GM23338 (cell line): Measurements from ENCODE around the gene GLDC. TPM values are rescaled to one million over a fixed set of nuclear protein-coding genes. Genes with fewer than 3 reads are reported as not detected.

Source experiments
- ATAC-seq: fragments of 200-7000 bp; cut with Tn5 transposase; 3 replicates; pipeline ENCODE4 v1.9.1; 2020
- DNase-seq: peaks from one replicate; pipeline ENCODE4 v3.0.0-alpha.2; 2015; ENCODE audit warnings: low spot score
- H2AFZ ChIP-seq: fragments of 200-600 bp; sonication (generic); 2 replicates; pipeline ENCODE4 v1.8.0; 2016; ENCODE audit warnings: antibody characterized with exemption, mild to moderate bottlenecking, moderate library complexity
- H3F3A ChIP-seq: fragments of 200-600 bp; sonication (generic); replicated peaks from 2 replicates; pipeline ENCODE4 v1.8.0; 2017; ENCODE audit warnings: antibody characterized with exemption, mixed run types, low read depth
- H3K27ac ChIP-seq: fragments of 200-600 bp; sonication (generic); 2 replicates; pipeline ENCODE4 v1.6.1; 2016; ENCODE audit warnings: low read depth
- H3K27me3 ChIP-seq: fragments of 200-600 bp; sonication (generic); 2 replicates; pipeline ENCODE4 v1.8.0; 2016; ENCODE audit warnings: mild to moderate bottlenecking, mixed run types, moderate library complexity; ENCODE audit not compliant: insufficient read depth
- H3K36me3 ChIP-seq: fragments of 200-600 bp; sonication (generic); 2 replicates; pipeline ENCODE4 v1.8.0; 2016; ENCODE audit warnings: mild to moderate bottlenecking; ENCODE audit not compliant: insufficient read depth
- H3K4me1 ChIP-seq: fragments of 200-600 bp; sonication (generic); 2 replicates; pipeline ENCODE4 v1.8.0; 2016; ENCODE audit warnings: mild to moderate bottlenecking, moderate library complexity; ENCODE audit not compliant: insufficient read depth
- H3K4me2 ChIP-seq: fragments of 200-600 bp; sonication (generic); 2 replicates; pipeline ENCODE4 v1.7.1; 2017; ENCODE audit warnings: mixed run types
- H3K4me3 ChIP-seq: fragments of 200-600 bp; sonication (generic); 2 replicates; pipeline ENCODE4 v1.6.1; 2016; ENCODE audit warnings: mixed run types
- H3K79me2 ChIP-seq: fragments of 200-600 bp; sonication (generic); replicated peaks from 2 replicates; pipeline ENCODE4 v1.8.0; 2017; ENCODE audit warnings: mild to moderate bottlenecking; ENCODE audit not compliant: insufficient read depth
- H3K9me2 ChIP-seq: fragments of 200-600 bp; sonication (generic); 2 replicates; pipeline ENCODE4 v1.8.0; 2017; ENCODE audit not compliant: insufficient read depth
- H4K20me1 ChIP-seq: fragments of 200-600 bp; sonication (generic); replicated peaks from 2 replicates; pipeline ENCODE4 v1.8.0; 2017; ENCODE audit warnings: mild to moderate bottlenecking; ENCODE audit not compliant: insufficient read depth
- H3K27ac Mint-ChIP-seq: 2 replicates; pipeline ENCODE4 v1.8.0; 2020; ENCODE audit warnings: inconsistent platforms, mild to moderate bottlenecking, moderate library complexity, mixed read lengths
- H3K27me3 Mint-ChIP-seq: 3 replicates; pipeline ENCODE4 v1.8.0; 2022; ENCODE audit warnings: low read depth, mild to moderate bottlenecking, moderate library complexity, mixed read lengths, inconsistent platforms; ENCODE audit not compliant: insufficient read depth, poor library complexity
- H3K36me3 Mint-ChIP-seq: 3 replicates; pipeline ENCODE4 v1.8.0; 2021; ENCODE audit warnings: low read depth, mild to moderate bottlenecking, inconsistent platforms, moderate library complexity, mixed read lengths
- H3K4me1 Mint-ChIP-seq: 3 replicates; pipeline ENCODE4 v1.8.0; 2020; ENCODE audit warnings: mild to moderate bottlenecking, inconsistent platforms, mixed read lengths
- H3K4me3 Mint-ChIP-seq: 3 replicates; pipeline ENCODE4 v1.8.0; 2021; ENCODE audit warnings: moderate library complexity, mild to moderate bottlenecking, inconsistent platforms, mixed read lengths
- H3K9me3 Mint-ChIP-seq: 3 replicates; pipeline ENCODE4 v1.8.0; 2020; ENCODE audit warnings: moderate library complexity, mild to moderate bottlenecking, inconsistent platforms, mixed read lengths
- EZH2 ChIP-seq: fragments of 200-600 bp; sonication (generic); IDR thresholded peaks from one replicate; pipeline ENCODE4 v1.8.0; 2017; ENCODE audit warnings: antibody characterized with exemption, mild to moderate bottlenecking, low read depth; ENCODE audit not compliant: unreplicated experiment
- EZH2phosphoT487 ChIP-seq: fragments of 200-600 bp; sonication (generic); IDR thresholded peaks from one replicate; pipeline ENCODE4 v1.8.1; 2018; ENCODE audit warnings: antibody characterized with exemption; ENCODE audit not compliant: unreplicated experiment
- ZNF331 ChIP-seq: fragments of 250-450 bp; sonication (Bioruptor Pico); IDR thresholded peaks from 2 replicates; pipeline ENCODE4 v1.5.0; 2020; ENCODE audit warnings: low read depth, mild to moderate bottlenecking, moderate library complexity
- polyA plus RNA-seq: library from polyadenylated mRNA; unstranded; fragments of >200 nt; fragmentation: Nextera tagmentation; extraction: Ambion mirVana; gene quantifications from 2 replicates; pipeline ENCODE4 v1.2.1, GENCODE V29; 2016
- total RNA-seq: library from RNA; depleted of rRNA; stranded (reverse); fragments of >200 nt; shearing (Covaris generic); gene quantifications from 2 replicates; pipeline ENCODE4 v1.2.3, GENCODE V29; 2014
- TF ChIP-seq, protein P1 (sequence below): IDR thresholded peaks from one replicate; pipeline ENCODE4 v1.6.1; 2018; ENCODE audit warnings: antibody characterized with exemption; ENCODE audit not compliant: unreplicated experiment
- TF ChIP-seq, protein P2 (sequence below): fragments of 250-450 bp; sonication (Bioruptor Pico); IDR thresholded peaks from 2 replicates; pipeline ENCODE4 v1.5.0; 2020; ENCODE audit warnings: mild to moderate bottlenecking, moderate library complexity

The GLDC gene
- total and polyA plus RNA-seq, 2 experiments from 2014 or later = 63.5 to 139 TPM

DNA sequence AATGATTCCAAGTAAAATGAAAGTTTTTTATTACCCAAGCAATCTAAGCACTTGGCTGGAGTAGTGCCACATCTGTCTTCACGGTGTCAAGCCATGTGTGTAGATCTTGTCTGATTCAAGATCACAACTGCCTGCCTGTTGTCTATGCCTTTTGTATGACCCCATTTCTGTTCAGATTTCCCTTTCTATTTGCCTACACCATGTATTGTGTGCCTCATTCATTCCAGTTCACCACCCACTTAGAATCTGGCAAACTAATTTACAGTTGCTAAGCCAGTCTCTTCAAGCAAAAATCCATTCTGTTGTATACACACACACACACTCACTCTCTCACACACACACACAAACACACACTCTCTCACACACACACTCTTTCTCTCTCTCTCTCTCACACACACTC lies 33.7 kb downstream of the GLDC start:
- no peak overlapping the region for H3K27ac Mint-ChIP-seq

More for the DNA sequence above, 33.7 kb downstream of the GLDC start:
- Histone ChIP-seq H3K4me3 (no peak overlapping the region), H3K9me2 (no peaks in the 10 kb centered on the region), H3K4me1 (no peaks in the 10 kb centered on the region), H3K4me2 (no peak overlapping the region), H3F3A (no peaks in the 10 kb centered on the region), H4K20me1 (peaks cover 8% of the 10 kb centered on the region), H2AFZ (no peak overlapping the region), H3K27me3 (no peaks in the 10 kb centered on the region), H3K79me2 (no peaks in the 10 kb centered on the region; the same call in 1 of the 2 replicates), H3K27ac (no peak overlapping the region), H3K36me3 (peaks cover 34% of the 10 kb centered on the region)
- ATAC-seq (no peak), DNase-seq (no peak)
- H3K27me3 Mint-ChIP-seq = no peaks in the 10 kb centered on the region
- H3K36me3 Mint-ChIP-seq = peaks cover 30% of the 10 kb centered on the region
- peaks cover 3% of the 10 kb centered on the region; the same call in 2 of the 3 replicates for H3K4me1 Mint-ChIP-seq
- H3K4me3 Mint-ChIP-seq = no peak overlapping the region
- H3K9me3 Mint-ChIP-seq = no peaks in the 10 kb centered on the region
- no peak for TF ChIP-seq EZH2
- TF ChIP-seq ZNF331 (CRISPR knock-in tag) = no peak
- TF ChIP-seq, protein P1, sequence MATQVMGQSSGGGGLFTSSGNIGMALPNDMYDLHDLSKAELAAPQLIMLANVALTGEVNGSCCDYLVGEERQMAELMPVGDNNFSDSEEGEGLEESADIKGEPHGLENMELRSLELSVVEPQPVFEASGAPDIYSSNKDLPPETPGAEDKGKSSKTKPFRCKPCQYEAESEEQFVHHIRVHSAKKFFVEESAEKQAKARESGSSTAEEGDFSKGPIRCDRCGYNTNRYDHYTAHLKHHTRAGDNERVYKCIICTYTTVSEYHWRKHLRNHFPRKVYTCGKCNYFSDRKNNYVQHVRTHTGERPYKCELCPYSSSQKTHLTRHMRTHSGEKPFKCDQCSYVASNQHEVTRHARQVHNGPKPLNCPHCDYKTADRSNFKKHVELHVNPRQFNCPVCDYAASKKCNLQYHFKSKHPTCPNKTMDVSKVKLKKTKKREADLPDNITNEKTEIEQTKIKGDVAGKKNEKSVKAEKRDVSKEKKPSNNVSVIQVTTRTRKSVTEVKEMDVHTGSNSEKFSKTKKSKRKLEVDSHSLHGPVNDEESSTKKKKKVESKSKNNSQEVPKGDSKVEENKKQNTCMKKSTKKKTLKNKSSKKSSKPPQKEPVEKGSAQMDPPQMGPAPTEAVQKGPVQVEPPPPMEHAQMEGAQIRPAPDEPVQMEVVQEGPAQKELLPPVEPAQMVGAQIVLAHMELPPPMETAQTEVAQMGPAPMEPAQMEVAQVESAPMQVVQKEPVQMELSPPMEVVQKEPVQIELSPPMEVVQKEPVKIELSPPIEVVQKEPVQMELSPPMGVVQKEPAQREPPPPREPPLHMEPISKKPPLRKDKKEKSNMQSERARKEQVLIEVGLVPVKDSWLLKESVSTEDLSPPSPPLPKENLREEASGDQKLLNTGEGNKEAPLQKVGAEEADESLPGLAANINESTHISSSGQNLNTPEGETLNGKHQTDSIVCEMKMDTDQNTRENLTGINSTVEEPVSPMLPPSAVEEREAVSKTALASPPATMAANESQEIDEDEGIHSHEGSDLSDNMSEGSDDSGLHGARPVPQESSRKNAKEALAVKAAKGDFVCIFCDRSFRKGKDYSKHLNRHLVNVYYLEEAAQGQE = no peak
- TF ChIP-seq EZH2phosphoT487 = no peak
- TF ChIP-seq, protein P2, sequence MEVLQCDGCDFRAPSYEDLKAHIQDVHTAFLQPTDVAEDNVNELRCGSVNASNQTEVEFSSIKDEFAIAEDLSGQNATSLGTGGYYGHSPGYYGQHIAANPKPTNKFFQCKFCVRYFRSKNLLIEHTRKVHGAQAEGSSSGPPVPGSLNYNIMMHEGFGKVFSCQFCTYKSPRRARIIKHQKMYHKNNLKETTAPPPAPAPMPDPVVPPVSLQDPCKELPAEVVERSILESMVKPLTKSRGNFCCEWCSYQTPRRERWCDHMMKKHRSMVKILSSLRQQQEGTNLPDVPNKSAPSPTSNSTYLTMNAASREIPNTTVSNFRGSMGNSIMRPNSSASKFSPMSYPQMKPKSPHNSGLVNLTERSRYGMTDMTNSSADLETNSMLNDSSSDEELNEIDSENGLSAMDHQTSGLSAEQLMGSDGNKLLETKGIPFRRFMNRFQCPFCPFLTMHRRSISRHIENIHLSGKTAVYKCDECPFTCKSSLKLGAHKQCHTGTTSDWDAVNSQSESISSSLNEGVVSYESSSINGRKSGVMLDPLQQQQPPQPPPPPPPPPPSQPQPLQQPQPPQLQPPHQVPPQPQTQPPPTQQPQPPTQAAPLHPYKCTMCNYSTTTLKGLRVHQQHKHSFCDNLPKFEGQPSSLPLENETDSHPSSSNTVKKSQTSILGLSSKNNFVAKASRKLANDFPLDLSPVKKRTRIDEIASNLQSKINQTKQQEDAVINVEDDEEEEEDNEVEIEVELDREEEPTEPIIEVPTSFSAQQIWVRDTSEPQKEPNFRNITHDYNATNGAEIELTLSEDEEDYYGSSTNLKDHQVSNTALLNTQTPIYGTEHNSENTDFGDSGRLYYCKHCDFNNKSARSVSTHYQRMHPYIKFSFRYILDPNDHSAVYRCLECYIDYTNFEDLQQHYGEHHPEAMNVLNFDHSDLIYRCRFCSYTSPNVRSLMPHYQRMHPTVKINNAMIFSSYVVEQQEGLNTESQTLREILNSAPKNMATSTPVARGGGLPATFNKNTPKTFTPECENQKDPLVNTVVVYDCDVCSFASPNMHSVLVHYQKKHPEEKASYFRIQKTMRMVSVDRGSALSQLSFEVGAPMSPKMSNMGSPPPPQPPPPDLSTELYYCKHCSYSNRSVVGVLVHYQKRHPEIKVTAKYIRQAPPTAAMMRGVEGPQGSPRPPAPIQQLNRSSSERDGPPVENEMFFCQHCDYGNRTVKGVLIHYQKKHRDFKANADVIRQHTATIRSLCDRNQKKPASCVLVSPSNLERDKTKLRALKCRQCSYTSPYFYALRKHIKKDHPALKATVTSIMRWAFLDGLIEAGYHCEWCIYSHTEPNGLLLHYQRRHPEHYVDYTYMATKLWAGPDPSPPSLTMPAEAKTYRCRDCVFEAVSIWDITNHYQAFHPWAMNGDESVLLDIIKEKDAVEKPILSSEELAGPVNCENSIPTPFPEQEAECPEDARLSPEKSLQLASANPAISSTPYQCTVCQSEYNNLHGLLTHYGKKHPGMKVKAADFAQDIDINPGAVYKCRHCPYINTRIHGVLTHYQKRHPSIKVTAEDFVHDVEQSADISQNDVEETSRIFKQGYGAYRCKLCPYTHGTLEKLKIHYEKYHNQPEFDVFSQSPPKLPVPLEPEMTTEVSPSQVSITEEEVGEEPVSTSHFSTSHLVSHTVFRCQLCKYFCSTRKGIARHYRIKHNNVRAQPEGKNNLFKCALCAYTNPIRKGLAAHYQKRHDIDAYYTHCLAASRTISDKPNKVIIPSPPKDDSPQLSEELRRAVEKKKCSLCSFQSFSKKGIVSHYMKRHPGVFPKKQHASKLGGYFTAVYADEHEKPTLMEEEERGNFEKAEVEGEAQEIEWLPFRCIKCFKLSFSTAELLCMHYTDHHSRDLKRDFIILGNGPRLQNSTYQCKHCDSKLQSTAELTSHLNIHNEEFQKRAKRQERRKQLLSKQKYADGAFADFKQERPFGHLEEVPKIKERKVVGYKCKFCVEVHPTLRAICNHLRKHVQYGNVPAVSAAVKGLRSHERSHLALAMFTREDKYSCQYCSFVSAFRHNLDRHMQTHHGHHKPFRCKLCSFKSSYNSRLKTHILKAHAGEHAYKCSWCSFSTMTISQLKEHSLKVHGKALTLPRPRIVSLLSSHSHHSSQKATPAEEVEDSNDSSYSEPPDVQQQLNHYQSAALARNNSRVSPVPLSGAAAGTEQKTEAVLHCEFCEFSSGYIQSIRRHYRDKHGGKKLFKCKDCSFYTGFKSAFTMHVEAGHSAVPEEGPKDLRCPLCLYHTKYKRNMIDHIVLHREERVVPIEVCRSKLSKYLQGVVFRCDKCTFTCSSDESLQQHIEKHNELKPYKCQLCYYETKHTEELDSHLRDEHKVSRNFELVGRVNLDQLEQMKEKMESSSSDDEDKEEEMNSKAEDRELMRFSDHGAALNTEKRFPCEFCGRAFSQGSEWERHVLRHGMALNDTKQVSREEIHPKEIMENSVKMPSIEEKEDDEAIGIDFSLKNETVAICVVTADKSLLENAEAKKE = no peak
